ENCODE data around the gene HSPB7.
"Not testable (repeated sequence)": the region's sequence is repeated elsewhere in the genome, so short reads cannot be mapped to it uniquely, and the experiment has no call there.

HSPB7 gene

GRCh38 chr1:15985611-15986297 is 32.1 kb downstream of the HSPB7 start:
- H4K91ac ChIP-seq (ENCODE audit: low read depth, low read length), result no peak overlapping the region
- no peak overlapping the region for H3K27ac ChIP-seq (ENCODE audit: low read depth, low read length)
- H4K12ac ChIP-seq (ENCODE audit: low read depth, low read length), result no peak overlapping the region
- DNase-seq, result peak; percentile 87 to 90
- no peak overlapping the region for H3K9ac ChIP-seq (ENCODE audit: low read length)
- H3K9me3 ChIP-seq (ENCODE audit: insufficient read depth, low read depth, low read length), result no peaks in the 10 kb centered on the region
- no CpG with 5 or more reads among the region's 5 CpGs for WGBS (ENCODE audit: extremely low coverage, insufficient coverage, insufficient read length)
- no peak overlapping the region for H4K8ac ChIP-seq (ENCODE audit: low read depth, low read length)
- H3K4me3 ChIP-seq (ENCODE audit: low read depth, low read length), result no peak overlapping the region
- H3K36me3 ChIP-seq (ENCODE audit: control insufficient read depth in 1 of 2, insufficient read depth in 2 of 2, low read length in 2 of 2), result no peaks in the 10 kb centered on the region
- H2BK12ac ChIP-seq (ENCODE audit: low read length), result no peak overlapping the region
- H2AK5ac ChIP-seq (ENCODE audit: low read length), result no peak overlapping the region
- no peak overlapping the region for H2BK5ac ChIP-seq (ENCODE audit: low read depth, low read length, poor library complexity)
- no peak overlapping the region for H3K4me2 ChIP-seq (ENCODE audit: low read length)
- no peak overlapping the region for H3K23ac ChIP-seq (ENCODE audit: low read length)
- no peak overlapping the region for H3K4ac ChIP-seq (ENCODE audit: low read depth, low read length)
- H3K27me3 ChIP-seq (ENCODE audit: insufficient read depth, low read length), result no peaks in the 10 kb centered on the region
- no peaks in the 10 kb centered on the region for H3K79me1 ChIP-seq (ENCODE audit: low read length)
- H3K18ac ChIP-seq (ENCODE audit: low read length), result no peak overlapping the region
- no peaks in the 10 kb centered on the region for H3K4me1 ChIP-seq (ENCODE audit: control insufficient read depth in 1 of 2, insufficient read depth in 2 of 2, low read length in 2 of 2)
- no peak overlapping the region for H2BK120ac ChIP-seq (ENCODE audit: insufficient read depth, low read length, poor library complexity)
- H3K79me2 ChIP-seq (ENCODE audit: control insufficient read depth, insufficient read depth, low read length, poor library complexity), result no peaks in the 10 kb centered on the region
- H3K14ac ChIP-seq (ENCODE audit: low read length), result no peak overlapping the region
- H2AFZ ChIP-seq (ENCODE audit: insufficient read depth, low read length, poor library complexity), result no peak overlapping the region

GRCh38 chr1:15983275-15983674 is 34.6 kb downstream of the HSPB7 start:
- H2BK12ac ChIP-seq (ENCODE audit: low read length), result no peak overlapping the region
- H3K27me3 ChIP-seq (ENCODE audit: insufficient read depth, low read length), result no peaks in the 10 kb centered on the region
- no peak overlapping the region for H3K4me3 ChIP-seq (ENCODE audit: low read depth, low read length)
- no peak overlapping the region for H4K8ac ChIP-seq (ENCODE audit: low read depth, low read length)
- no peak overlapping the region for H3K18ac ChIP-seq (ENCODE audit: low read length)
- H3K27ac ChIP-seq (ENCODE audit: low read depth, low read length), result no peak overlapping the region
- no peak overlapping the region for H2AK5ac ChIP-seq (ENCODE audit: low read length)
- H3K79me2 ChIP-seq (ENCODE audit: control insufficient read depth, insufficient read depth, low read length, poor library complexity), result no peaks in the 10 kb centered on the region
- H3K9ac ChIP-seq (ENCODE audit: low read length), result no peak overlapping the region
- no peak overlapping the region for H2BK5ac ChIP-seq (ENCODE audit: low read depth, low read length, poor library complexity)
- no peak overlapping the region for H4K12ac ChIP-seq (ENCODE audit: low read depth, low read length)
- no peak overlapping the region for H4K91ac ChIP-seq (ENCODE audit: low read depth, low read length)
- H2BK120ac ChIP-seq (ENCODE audit: insufficient read depth, low read length, poor library complexity), result no peak overlapping the region
- H3K4ac ChIP-seq (ENCODE audit: low read depth, low read length), result no peak overlapping the region
- H3K23ac ChIP-seq (ENCODE audit: low read length), result no peak overlapping the region
- WGBS (ENCODE audit: extremely low coverage, insufficient coverage, insufficient read length), result no CpG with 5 or more reads among the region's 1 CpG
- no peak overlapping the region for H3K14ac ChIP-seq (ENCODE audit: low read length)
- H3K36me3 ChIP-seq (ENCODE audit: control insufficient read depth in 1 of 2, insufficient read depth in 2 of 2, low read length in 2 of 2), result no peaks in the 10 kb centered on the region
- no peaks in the 10 kb centered on the region for H3K9me3 ChIP-seq (ENCODE audit: insufficient read depth, low read depth, low read length)
- no peak for DNase-seq
- H2AFZ ChIP-seq (ENCODE audit: insufficient read depth, low read length, poor library complexity), result no peak overlapping the region
- no peaks in the 10 kb centered on the region for H3K4me1 ChIP-seq (ENCODE audit: control insufficient read depth in 1 of 2, insufficient read depth in 2 of 2, low read length in 2 of 2)
- H3K79me1 ChIP-seq (ENCODE audit: low read length), result no peaks in the 10 kb centered on the region
- no peak overlapping the region for H3K4me2 ChIP-seq (ENCODE audit: low read length)

GRCh38 chr1:15981679-15982078 is 36.2 kb downstream of the HSPB7 start:
- WGBS (ENCODE audit: extremely low coverage, insufficient coverage, insufficient read length), result no CpG with 5 or more reads among the region's 3 CpGs
- no peaks in the 10 kb centered on the region for H3K27me3 ChIP-seq (ENCODE audit: insufficient read depth, low read length)
- no peak overlapping the region for H2BK120ac ChIP-seq (ENCODE audit: insufficient read depth, low read length, poor library complexity)

GRCh38 chr1:15977947-15978346 is 39.9 kb downstream of the HSPB7 start:
- not testable (repeated sequence) for H2AFZ ChIP-seq (ENCODE audit: insufficient read depth, low read length, poor library complexity); H3K4me2 ChIP-seq (ENCODE audit: low read length); H2AK5ac ChIP-seq (ENCODE audit: low read length); H3K27me3 ChIP-seq (ENCODE audit: insufficient read depth, low read length); H3K27ac ChIP-seq (ENCODE audit: low read depth, low read length); H3K4me1 ChIP-seq (ENCODE audit: control insufficient read depth in 1 of 2, insufficient read depth in 2 of 2, low read length in 2 of 2); H4K12ac ChIP-seq (ENCODE audit: low read depth, low read length); H3K79me1 ChIP-seq (ENCODE audit: low read length); H3K79me2 ChIP-seq (ENCODE audit: control insufficient read depth, insufficient read depth, low read length, poor library complexity); H2BK120ac ChIP-seq (ENCODE audit: insufficient read depth, low read length, poor library complexity); H3K9me3 ChIP-seq (ENCODE audit: insufficient read depth, low read depth, low read length); H3K36me3 ChIP-seq (ENCODE audit: control insufficient read depth in 1 of 2, insufficient read depth in 2 of 2, low read length in 2 of 2); H3K4me3 ChIP-seq (ENCODE audit: low read depth, low read length); H3K23ac ChIP-seq (ENCODE audit: low read length); H3K14ac ChIP-seq (ENCODE audit: low read length); H3K18ac ChIP-seq (ENCODE audit: low read length); H4K91ac ChIP-seq (ENCODE audit: low read depth, low read length); H4K8ac ChIP-seq (ENCODE audit: low read depth, low read length); H2BK12ac ChIP-seq (ENCODE audit: low read length); DNase-seq; H3K9ac ChIP-seq (ENCODE audit: low read length); H3K4ac ChIP-seq (ENCODE audit: low read depth, low read length); H2BK5ac ChIP-seq (ENCODE audit: low read depth, low read length, poor library complexity)
- WGBS (ENCODE audit: extremely low coverage, insufficient coverage, insufficient read length), result no CpG with 5 or more reads among the region's 4 CpGs

More at GRCh38 chr1:15981679-15982078, 36.2 kb downstream of the HSPB7 start:
- no peak for DNase-seq
- no peak overlapping the region for H3K4me3 ChIP-seq (ENCODE audit: low read depth, low read length)
- H2BK5ac ChIP-seq (ENCODE audit: low read depth, low read length, poor library complexity), result no peak overlapping the region
- H3K4me1 ChIP-seq (ENCODE audit: control insufficient read depth in 1 of 2, insufficient read depth in 2 of 2, low read length in 2 of 2), result no peaks in the 10 kb centered on the region
- no peak overlapping the region for H3K18ac ChIP-seq (ENCODE audit: low read length)
- no peak overlapping the region for H4K8ac ChIP-seq (ENCODE audit: low read depth, low read length)
- H3K14ac ChIP-seq (ENCODE audit: low read length), result no peak overlapping the region
- H2AK5ac ChIP-seq (ENCODE audit: low read length), result no peak overlapping the region
- H2AFZ ChIP-seq (ENCODE audit: insufficient read depth, low read length, poor library complexity), result no peak overlapping the region
- H4K91ac ChIP-seq (ENCODE audit: low read depth, low read length), result no peak overlapping the region
- no peak overlapping the region for H3K27ac ChIP-seq (ENCODE audit: low read depth, low read length)
- H2BK12ac ChIP-seq (ENCODE audit: low read length), result no peak overlapping the region
- H3K79me1 ChIP-seq (ENCODE audit: low read length), result no peaks in the 10 kb centered on the region
- H3K79me2 ChIP-seq (ENCODE audit: control insufficient read depth, insufficient read depth, low read length, poor library complexity), result no peaks in the 10 kb centered on the region
- H3K4ac ChIP-seq (ENCODE audit: low read depth, low read length), result no peak overlapping the region
- H3K9ac ChIP-seq (ENCODE audit: low read length), result no peak overlapping the region
- H3K23ac ChIP-seq (ENCODE audit: low read length), result no peak overlapping the region
- no peaks in the 10 kb centered on the region for H3K36me3 ChIP-seq (ENCODE audit: control insufficient read depth in 1 of 2, insufficient read depth in 2 of 2, low read length in 2 of 2)
- H3K9me3 ChIP-seq (ENCODE audit: insufficient read depth, low read depth, low read length), result no peaks in the 10 kb centered on the region
- no peak overlapping the region for H4K12ac ChIP-seq (ENCODE audit: low read depth, low read length)
- H3K4me2 ChIP-seq (ENCODE audit: low read length), result no peak overlapping the region
